IPS-15b (cell line): ENCODE results near the gene GABRQ.
"Not testable (repeated sequence)": the region's sequence is repeated elsewhere in the genome, so short reads cannot be mapped to it uniquely, and the experiment has no call there.

ENCODE experiments used
- H3K27me3 ChIP-seq: one replicate; pipeline ENCODE4 v1.6.1; 2013; ENCODE audit warnings: low read length; ENCODE audit not compliant: control insufficient read depth, insufficient read depth
- H3K36me3 ChIP-seq: one replicate; pipeline ENCODE4 v1.6.1; 2013; ENCODE audit warnings: low read length; ENCODE audit not compliant: control insufficient read depth, insufficient read depth
- H3K4me1 ChIP-seq: one replicate; pipeline ENCODE4 v1.6.1; 2013; ENCODE audit warnings: mild to moderate bottlenecking, low read length; ENCODE audit not compliant: control insufficient read depth, insufficient read depth
- H3K4me3 ChIP-seq: one replicate; pipeline ENCODE4 v1.5.1; 2013; ENCODE audit warnings: low read depth, low read length
- H3K9ac ChIP-seq: one replicate; pipeline ENCODE4 v1.6.1; 2013; ENCODE audit warnings: low read depth, mild to moderate bottlenecking, low read length
- H3K9me3 ChIP-seq: one replicate; pipeline ENCODE4 v1.6.1; 2013; ENCODE audit warnings: mild to moderate bottlenecking, low read length; ENCODE audit not compliant: control insufficient read depth, insufficient read depth

The GABRQ gene

DNA sequence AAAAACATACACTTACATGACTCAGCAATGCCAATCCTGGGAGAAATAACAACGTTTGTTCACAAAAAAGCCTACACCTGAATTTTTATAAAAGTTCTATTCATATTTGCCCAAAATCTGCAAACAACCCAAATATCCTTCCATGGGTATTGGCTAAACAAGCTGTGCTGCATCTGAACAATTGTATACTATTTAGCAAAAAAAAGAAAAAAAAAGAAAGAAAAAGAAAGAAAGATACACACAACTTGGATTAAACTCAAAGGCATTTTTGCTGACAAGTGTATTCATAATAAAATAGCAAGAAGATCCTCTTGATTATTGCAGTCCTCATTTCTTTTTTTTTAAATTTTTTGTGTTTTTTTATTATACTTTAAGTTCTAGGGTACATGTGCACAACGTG, 36.4 kb downstream of the GABRQ start:
- H3K4me3 ChIP-seq, result no peak overlapping the region
- no peak overlapping the region for H3K9ac ChIP-seq
- no peaks in the 10 kb centered on the region for H3K27me3 ChIP-seq
- H3K4me1 ChIP-seq, result no peaks in the 10 kb centered on the region
- H3K9me3 ChIP-seq, result no peaks in the 10 kb centered on the region
- H3K36me3 ChIP-seq, result no peaks in the 10 kb centered on the region

DNA sequence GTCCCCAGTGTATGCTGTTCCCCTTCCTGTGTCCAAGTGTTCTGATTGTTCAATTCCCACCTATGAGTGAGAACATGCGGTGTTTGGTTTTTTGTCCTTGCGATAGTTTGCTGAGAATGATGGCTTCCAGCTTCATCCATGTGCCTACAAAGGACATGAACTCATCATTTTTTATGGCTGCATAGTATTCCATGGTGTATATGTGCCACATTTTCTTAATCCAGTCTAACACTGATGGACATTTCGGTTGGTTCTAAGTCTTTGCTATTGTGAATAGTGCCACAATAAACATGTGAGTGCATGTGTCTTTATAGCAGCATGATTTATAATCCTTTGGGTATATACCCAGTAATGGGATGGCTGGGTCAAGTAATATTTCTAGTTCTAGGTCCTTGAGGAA, 37.0 kb downstream of the GABRQ start:
- not testable (repeated sequence) for H3K4me3 ChIP-seq, H3K9ac ChIP-seq, H3K9me3 ChIP-seq, H3K4me1 ChIP-seq, H3K36me3 ChIP-seq, H3K27me3 ChIP-seq

DNA sequence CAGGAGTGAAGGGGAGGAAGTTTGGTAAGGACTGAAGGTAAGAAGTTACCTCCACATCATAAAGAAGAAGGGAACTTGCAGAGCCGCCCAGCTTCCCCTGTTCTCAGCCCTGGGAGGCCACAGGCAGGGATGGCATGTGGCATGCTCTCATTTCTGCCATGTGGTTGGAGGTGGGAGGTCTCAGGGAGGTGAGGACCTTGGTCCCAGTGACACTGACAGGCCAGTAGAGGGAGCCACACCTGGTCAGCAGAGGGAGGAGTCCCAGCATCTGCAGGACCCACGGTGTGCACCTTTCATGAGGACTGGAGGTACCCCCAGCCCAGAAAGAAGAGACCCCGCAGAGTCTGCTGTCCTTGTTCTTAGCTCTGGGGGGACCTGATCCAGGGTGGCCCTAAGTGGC, 43.3 kb downstream of the GABRQ start:
- not testable (repeated sequence) for H3K4me3 ChIP-seq, H3K4me1 ChIP-seq, H3K27me3 ChIP-seq, H3K9ac ChIP-seq, H3K9me3 ChIP-seq, H3K36me3 ChIP-seq

DNA sequence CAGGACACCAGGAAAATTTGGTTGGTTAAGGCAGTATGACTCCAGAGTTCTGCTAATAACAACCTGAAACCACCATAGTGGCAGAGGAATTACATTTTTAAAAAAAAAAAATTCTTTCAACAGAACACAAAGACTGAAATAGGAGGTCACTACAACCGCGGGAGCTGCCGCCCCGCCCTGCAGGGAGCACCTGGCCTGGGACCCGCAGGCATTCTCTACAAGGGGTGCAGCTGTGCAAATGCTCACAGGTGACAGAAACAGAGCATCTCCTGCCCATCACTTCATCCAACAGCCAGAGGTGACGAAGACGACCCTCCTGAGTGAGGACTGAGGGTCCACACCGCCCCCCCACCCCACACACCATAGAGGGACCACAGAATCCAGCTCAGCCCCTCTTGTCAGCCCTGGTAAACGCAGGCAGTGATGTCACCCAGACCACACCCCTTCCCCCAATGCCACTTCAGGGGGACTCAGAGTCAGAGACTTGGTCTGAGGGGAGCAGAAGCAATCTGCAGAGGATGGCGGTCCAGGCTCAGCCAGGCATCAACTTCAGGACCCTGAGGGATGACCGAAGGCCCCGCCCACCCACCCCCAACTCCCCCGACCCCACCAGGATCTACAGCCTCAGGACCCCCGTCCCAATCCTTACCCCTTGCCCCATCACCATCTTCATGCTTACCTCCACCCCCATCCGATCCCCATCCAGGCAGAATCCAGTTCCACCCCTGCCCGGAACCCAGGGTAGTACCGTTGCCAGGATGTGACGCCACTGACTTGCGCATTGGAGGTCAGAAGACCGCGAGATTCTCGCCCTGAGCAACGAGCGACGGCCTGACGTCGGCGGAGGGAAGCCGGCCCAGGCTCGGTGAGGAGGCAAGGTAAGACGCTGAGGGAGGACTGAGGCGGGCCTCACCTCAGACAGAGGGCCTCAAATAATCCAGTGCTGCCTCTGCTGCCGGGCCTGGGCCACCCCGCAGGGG, 60.5 kb downstream of the GABRQ start, which contains the start of gene MAGEA3:
Gene MAGEA3, plus strand, starts transcription at position 843 of the 980 bp plus-strand sequence. CDS start 2,039 bp downstream, outside the sequence.
- H3K27me3 ChIP-seq, H3K9me3 ChIP-seq, H3K36me3 ChIP-seq, H3K4me3 ChIP-seq, H3K4me1 ChIP-seq, H3K9ac ChIP-seq: not testable (repeated sequence)

DNA sequence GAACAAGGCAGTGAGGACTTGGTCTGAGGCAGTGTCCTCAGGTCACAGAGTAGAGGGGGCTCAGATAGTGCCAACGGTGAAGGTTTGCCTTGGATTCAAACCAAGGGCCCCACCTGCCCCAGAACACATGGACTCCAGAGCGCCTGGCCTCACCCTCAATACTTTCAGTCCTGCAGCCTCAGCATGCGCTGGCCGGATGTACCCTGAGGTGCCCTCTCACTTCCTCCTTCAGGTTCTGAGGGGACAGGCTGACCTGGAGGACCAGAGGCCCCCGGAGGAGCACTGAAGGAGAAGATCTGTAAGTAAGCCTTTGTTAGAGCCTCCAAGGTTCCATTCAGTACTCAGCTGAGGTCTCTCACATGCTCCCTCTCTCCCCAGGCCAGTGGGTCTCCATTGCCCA, 62.7 kb downstream of the GABRQ start:
- H3K4me3 ChIP-seq, H3K27me3 ChIP-seq, H3K36me3 ChIP-seq, H3K4me1 ChIP-seq, H3K9ac ChIP-seq, H3K9me3 ChIP-seq: not testable (repeated sequence)

DNA sequence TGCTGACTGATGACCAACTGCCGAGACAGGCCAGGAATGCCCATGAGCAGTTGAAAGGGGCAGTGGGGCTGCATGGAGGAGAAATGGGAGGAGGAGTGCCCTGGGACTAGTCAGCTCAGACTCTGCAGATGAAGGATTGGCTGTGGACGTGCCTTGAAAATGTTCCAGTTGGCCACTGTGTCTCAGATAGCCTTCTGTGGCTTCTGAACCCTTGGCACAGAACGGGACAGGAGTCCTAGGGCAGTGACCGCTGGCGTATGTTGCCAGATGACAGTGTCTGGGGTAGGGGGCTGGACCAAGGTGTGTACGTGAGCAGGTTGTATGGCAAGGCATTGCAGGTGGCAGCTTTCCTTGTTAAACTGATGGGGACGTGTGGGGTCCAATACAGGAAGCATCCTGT, 68.8 kb downstream of the GABRQ start:
- not testable (repeated sequence) for H3K9ac ChIP-seq, H3K9me3 ChIP-seq

More for the DNA sequence above, 68.8 kb downstream of the GABRQ start:
- not testable (repeated sequence) for H3K4me3 ChIP-seq, H3K4me1 ChIP-seq, H3K27me3 ChIP-seq, H3K36me3 ChIP-seq
